Activated naive CD4-positive, alpha-beta T cell treated with anti-CD3 and anti-CD28 coated beads, Interleukin-2, amount 50 U/mL, for 16 hours (primary cell): ENCODE data around the gene LUC7L2.
"Not testable (repeated sequence)": the region's sequence is repeated elsewhere in the genome, so short reads cannot be mapped to it uniquely, and the experiment has no call there.

Source experiments
- DNase-seq: peaks from one replicate; pipeline ENCODE4 v3.0.0-alpha.2; 2020

LUC7L2 gene, protein sequence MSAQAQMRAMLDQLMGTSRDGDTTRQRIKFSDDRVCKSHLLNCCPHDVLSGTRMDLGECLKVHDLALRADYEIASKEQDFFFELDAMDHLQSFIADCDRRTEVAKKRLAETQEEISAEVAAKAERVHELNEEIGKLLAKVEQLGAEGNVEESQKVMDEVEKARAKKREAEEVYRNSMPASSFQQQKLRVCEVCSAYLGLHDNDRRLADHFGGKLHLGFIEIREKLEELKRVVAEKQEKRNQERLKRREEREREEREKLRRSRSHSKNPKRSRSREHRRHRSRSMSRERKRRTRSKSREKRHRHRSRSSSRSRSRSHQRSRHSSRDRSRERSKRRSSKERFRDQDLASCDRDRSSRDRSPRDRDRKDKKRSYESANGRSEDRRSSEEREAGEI

DNA sequence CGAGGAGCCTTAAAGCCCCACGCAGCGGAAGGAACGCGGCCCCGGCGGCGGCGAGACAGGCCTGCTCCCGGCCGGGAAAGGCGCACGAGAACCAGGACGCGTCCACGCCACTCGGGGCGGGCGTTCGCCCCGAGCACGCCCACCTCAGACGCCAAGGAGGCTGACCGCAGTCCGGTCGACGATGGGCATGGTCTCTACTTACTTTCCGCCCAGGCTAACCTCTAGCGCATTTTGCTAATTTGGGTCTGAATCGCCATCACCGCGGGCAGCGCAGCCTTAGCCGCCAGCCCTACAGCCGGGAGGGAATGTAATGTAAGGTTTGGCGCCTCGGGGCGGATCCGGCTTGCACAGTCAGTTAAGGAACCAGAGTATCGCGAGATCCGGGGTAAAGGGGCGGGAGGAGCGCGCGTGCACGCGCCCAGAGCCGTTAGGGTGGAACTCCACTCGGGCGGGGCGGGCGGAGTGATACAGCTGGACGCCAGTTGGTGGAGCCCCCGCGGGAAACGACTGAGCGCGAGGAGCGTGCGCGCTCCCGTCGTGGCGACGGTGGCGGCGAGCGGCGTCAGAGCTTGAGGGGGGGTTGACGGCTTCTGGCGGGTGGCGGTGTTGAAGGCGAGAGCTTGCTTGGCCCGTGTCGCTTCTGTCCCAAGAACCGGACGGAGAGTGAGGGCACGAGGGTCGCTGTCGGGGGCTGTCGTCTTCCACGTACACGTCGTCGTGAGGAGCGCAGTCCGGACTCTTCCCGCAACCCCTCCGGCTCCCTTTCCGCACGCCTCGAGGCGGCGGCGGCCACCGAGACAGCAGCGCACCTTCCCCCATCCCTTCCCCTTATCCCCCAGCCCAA lies at the start of gene LUC7L2:
TSS of gene LUC7L2 (plus strand) at position 529 of the 844 bp plus-strand sequence. CDS start 368 bp downstream, outside the sequence.
- peak; percentile 100 for DNase-seq

- DNase-seq: no peak
Observed at GRCh38 chr7:139317939-139318505, 41.7 kb upstream of the LUC7L2 start.

DNA sequence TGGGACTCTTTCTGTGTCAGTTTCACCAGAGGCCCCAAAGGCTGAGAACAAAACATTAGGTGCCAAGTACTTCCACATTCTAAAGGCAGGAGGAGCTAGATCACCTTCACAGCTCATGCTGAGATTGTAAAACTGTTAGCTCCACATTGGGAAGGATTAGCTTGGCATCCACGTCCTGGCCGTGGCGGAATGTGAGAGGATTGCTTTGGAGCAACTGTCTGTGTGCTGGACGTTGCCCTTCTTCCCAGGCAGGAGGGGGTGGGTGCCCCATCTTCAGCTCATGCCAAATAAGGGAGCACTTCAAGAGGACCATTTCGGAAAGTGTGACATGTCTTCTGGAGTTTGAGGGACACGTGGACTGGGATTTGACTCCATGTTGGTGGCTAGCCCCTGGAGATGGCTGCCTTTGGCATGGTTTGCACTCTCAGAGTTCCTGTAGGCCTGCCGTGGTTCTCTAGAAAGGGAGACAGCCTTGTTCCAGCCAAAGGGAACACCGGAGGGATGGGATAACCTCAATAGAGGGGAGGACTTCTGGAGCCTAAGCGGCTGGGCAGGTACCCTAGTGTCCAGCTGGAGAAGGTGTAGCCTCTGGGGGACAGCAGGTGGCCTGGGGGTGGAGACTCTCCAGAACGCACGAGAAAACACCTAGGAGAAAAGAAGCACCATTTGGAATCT lies 38.5 kb upstream of the LUC7L2 start:
- no peak for DNase-seq

GRCh38 chr7:139324709-139325108 lies 35.0 kb upstream of the LUC7L2 start:
- DNase-seq: not testable (repeated sequence)

- no peak for DNase-seq
Observed at GRCh38 chr7:139328375-139328774, 31.3 kb upstream of the LUC7L2 start.

GRCh38 chr7:139329119-139329518 lies 30.6 kb upstream of the LUC7L2 start:
- DNase-seq: no peak

- no peak for DNase-seq
Observed at GRCh38 chr7:139330333-139331030, 29.2 kb upstream of the LUC7L2 start.

- no peak for DNase-seq
Observed at GRCh38 chr7:139332697-139333359, 26.9 kb upstream of the LUC7L2 start.

DNA sequence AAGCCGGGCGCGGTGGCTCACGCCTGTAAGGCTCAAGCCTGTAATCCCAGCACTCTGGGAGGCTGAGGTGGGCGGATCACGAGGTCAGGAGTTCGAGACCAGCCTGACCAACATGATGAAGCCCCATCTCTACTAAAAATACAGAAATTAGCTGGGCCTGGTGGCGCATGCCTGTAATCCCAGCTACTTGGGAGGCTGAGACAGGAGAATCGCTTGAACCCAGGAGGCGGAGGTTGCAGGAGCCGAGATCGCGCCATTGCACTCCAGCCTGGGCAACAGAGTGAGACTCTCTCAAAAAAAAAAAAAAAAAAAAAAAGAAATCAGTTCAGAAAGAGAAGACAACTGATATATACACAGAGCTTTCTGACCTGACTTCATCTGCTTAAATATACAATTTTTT lies 26.3 kb upstream of the LUC7L2 start:
- not testable (repeated sequence) for DNase-seq

DNA sequence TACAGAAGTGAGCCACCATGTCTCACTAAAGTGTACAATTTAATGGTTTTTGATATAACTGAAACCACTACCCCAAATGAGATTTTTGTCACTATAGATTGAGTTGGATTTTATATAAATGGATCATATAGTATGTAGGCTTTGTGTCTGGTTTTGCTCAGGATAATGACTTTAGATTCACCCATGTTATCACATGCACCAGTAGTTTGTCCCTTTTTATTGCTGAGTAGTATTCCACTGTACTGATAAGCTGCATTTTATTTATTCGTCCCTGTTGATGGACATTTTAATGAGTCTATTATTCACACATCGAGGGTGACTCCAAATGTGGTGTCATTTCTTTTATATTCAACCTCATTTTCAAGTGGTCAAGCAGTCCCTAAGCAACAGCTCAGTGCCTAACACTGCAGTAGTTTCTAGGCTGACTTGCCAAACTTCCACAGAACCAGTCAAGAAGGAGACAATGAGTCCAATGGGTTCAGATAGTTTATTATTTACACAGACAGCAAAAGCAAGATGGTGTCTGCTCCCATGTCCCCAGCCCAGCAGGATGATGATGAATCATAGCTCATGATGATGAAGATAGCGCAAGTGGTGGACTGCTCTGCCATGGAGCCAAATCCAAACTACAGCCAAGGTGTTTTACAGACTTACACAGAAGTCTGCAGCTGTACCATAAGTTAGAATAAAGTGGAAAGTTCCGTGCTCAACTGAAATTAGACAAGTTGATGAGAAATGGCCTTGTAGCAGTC lies 25.1 kb upstream of the LUC7L2 start:
- DNase-seq: no peak

DNA sequence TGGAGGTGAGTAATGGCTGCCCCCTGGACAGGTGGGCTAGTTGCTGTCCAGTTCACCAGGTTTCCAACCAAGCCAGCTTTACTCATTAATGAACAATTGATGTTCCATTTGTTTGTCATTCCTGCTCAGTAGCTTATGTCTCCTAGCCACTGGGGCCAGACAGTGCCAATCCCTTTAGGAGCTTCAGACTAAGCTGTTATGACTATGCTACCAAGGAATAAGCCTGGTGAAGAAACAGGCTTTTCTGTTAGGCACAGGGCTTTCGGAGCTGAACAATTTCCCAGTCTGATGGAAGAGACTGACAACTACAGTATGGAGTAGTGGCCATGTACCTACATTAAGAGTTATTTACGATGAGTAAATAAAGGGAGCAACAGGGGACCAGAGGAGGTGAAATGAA lies 20.7 kb upstream of the LUC7L2 start:
- DNase-seq: no peak

- DNase-seq: no peak
Observed at GRCh38 chr7:139339698-139340036, 20.0 kb upstream of the LUC7L2 start.

DNA sequence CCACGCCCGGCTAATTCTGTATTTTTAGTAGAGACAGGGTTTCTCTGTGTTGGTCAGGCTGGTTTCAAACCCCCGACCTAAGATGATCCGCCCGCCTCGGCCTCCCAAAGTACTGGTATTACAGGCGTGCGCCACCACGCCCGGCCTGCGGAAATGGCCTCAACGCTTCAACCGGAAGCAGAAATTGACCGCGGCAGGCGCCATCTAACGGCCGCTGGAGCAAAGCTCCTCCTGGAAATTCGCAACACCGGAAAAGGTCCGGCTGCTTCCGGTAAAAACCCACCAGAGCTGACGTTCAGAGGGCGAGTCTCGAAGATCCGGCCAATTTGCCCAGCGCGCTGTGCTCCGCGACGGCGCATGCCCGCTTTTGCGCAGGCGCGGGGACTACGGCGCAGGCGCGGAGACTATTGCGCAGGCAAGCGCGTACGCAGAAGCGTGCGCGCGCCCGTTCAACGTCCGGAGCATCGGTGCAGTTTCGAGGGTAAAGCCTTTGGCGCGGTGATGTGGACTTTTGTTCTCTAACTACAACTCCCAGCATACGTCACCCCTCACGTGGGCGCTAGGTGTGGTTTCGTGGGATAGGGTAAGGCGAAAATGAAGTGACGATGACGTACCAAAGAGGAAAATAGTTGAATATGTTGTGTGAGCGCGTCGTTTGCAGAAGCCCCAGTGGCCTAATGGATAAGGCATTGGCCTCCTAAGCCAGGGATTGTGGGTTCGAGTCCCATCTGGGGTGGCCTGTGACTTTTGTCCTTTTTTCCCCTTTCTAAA lies 19.5 kb upstream of the LUC7L2 start:
- DNase-seq: peak; percentile 98

DNA sequence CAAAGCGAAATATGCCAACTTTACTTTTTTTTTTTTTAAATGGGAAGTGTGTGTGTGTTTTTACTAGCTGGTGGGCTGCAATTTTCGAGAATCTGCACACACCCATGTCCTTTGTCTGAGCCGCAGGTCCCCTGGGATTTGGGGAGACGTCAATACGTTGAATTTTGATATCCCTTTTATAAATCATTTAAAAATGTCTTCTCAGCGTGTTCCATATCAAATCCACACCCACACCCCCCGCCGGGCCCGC lies 19.0 kb upstream of the LUC7L2 start:
- DNase-seq: peak; percentile 82

DNA sequence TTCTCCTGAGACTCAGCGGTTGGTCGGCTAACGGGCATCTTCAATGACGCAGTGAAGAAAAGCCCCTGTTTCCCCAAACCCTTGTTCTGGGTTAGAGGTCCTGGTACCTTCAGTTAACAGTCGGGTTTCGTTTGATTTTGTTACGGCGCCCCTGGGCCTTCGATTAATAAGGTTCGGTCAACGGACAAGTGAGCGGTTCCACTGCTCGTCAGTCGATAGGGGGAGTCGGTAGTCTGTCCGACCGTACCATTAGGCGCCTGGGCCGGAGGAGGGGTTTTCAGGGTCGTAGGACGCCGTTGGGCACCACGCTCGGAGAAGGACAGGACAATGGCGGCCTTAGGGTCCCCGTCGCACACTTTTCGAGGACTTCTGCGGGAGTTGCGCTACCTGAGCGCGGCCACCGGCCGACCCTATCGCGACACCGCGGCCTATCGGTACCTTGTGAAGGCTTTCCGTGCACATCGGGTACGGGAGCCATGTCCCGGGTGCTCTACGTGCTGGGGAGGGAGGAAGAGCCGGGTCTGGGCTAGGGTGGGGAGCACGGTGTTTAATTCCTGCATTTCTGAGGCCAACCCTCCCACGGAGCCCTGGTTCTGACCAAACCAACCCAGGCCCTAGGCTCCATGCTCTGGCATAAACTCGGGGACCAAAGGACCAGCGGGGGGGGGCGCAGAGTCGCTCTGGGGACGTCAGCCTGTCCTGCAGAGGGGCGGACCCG lies 18.5 kb upstream of the LUC7L2 start, which contains the start of gene FMC1:
TSS of gene FMC1 (plus strand) at position 280 of the 718 bp plus-strand sequence. CDS start at position 328, 48 bp downstream.
- DNase-seq: peak; percentile 85

DNA sequence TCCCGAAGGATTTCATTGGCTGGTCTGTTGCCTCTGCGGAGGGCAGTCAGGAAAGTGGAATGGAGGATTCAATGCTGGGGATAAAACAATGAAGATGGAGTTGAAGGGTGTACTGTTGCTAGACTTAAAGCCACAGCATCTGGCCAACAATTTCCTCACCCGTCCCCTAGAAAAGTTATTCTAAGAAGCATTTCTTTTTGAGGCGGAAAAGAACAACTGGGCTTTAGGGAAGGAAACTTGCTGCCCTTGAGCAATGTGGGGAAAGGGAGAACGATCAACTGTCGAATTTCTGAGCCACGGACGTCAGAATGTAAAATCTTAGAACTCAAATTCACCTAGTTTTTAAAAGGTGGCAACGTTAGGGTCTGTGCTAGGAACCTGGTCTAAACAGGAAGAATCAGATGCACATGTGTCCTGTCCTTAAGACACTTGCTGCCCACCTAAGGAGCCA lies 17.9 kb upstream of the LUC7L2 start:
- DNase-seq: no peak

GRCh38 chr7:139345042-139345441 lies 14.7 kb upstream of the LUC7L2 start:
- DNase-seq: no peak

GRCh38 chr7:139351027-139351426 lies 8.7 kb upstream of the LUC7L2 start:
- DNase-seq: no peak

GRCh38 chr7:139354729-139355128 lies 5.0 kb upstream of the LUC7L2 start:
- no peak for DNase-seq

GRCh38 chr7:139355320-139355719 lies 4.4 kb upstream of the LUC7L2 start:
- no peak for DNase-seq
